Right cardiac atrium (tissue), 5 donors: Measurements from ENCODE around the gene SOX14. TPM values are rescaled to one million over a fixed set of nuclear protein-coding genes. Genes with fewer than 3 reads are reported as not detected.
A peak's percentile ranks its signal among the peaks of the same experiment; 100 is the strongest.

Source experiments
- ATAC-seq, 2 donors: fragments of 200-7000 bp; cut with Tn5 transposase; one replicate each; pipeline versions ENCODE4 v1.8.0 to v1.9.1; 2020; ENCODE audit warnings: moderate library complexity in 2 of 2, mild to moderate bottlenecking in 1 of 2
- DNase-seq, 3 donors: peaks; one replicate each; pipeline ENCODE4 v3.0.0-alpha.2; 2020
- H3K27ac ChIP-seq: one replicate; pipeline ENCODE4 v1.5.1; 2013; ENCODE audit warnings: mild to moderate bottlenecking, low read length, control low read depth, moderate library complexity
- H3K27me3 ChIP-seq: one replicate; pipeline ENCODE4 v1.6.1; 2013; ENCODE audit not compliant: control insufficient read depth, insufficient read depth
- H3K4me1 ChIP-seq: one replicate; pipeline ENCODE4 v1.6.1; 2013; ENCODE audit warnings: low read length; ENCODE audit not compliant: control insufficient read depth, insufficient read depth
- H3K4me3 ChIP-seq: one replicate; pipeline ENCODE4 v1.5.1; 2013; ENCODE audit warnings: low read length, control low read depth
- H3K9me3 ChIP-seq: one replicate; pipeline ENCODE4 v1.6.1; 2013; ENCODE audit warnings: low read length; ENCODE audit not compliant: control insufficient read depth
- WGBS: extraction: QIAGEN DNeasy Blood & Tissue Kit; methylation state at CpG from one replicate; pipeline ENCODE4 v1.1.7; 2013; 5-methylcytosine and 5-hydroxymethylcytosine counted together
- intact Hi-C, 4 donors: fragments of 100-400 bp; cut with DNase I; formaldehyde crosslinking; loops; one replicate each; pipeline versions ENCODE4 v1.11.0 to v1.14.0; 2022 to 2023
- polyA plus RNA-seq: library from polyadenylated mRNA; stranded (reverse); fragments of 200-250 nt; gene quantifications from one replicate; pipeline ENCODE4 v1.2.3, GENCODE V29; 2013
- total RNA-seq, 4 donors: library from RNA; stranded (reverse); fragmentation: NEBNext Ultra II Directional; extraction: Animal tissue kit (Norgen Biotek cat#: 25700); gene quantifications; one replicate each; pipeline ENCODE4 v1.2.1, GENCODE V29; 2021
- donor health status: healthy with polysubstance abuse.
- donor health status: DM: no; HTN: yes; CAD: no.
- donor health status: DM: no; HTN: no; CAD: no.
- donor health status: DM: no; HTN: yes; CAD: no; lungs with severe emphysema.
- donor health status: DM: yes; HTN: yes; CAD: no.

SOX14 gene
- total and polyA plus RNA-seq, 5 donors = not detected

DNA sequence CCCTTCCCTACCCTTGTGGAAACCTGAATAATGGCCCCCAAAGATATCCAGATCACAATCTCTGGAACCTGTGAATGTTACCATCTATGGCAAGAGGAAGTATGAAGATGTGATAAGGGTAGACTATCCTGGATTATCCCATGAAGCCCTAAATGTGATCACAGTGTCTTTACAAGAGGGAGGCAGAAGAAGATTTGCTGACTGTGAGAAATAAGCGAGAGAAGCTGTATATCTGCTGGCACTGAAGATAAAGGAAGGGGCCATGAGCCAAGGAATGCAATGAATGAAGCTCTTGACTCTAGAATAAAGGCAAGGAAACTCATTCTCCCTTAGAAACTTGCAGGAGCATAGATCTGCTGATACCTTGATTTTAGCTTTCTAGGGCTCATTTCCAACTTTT lies 39.1 kb downstream of the SOX14 start:
- DNase-seq (no peak), ATAC-seq (no peak)
- WGBS = 55% methylated on average over 1 of the region's 1 CpG
- H3K9me3 ChIP-seq = no peaks in the 10 kb centered on the region
- intact Hi-C loops = no loop called here
- H3K27me3 ChIP-seq = no peaks in the 10 kb centered on the region
- H3K4me1 ChIP-seq = no peaks in the 10 kb centered on the region
- H3K4me3 ChIP-seq = no peak overlapping the region
- no peak overlapping the region for H3K27ac ChIP-seq

DNA sequence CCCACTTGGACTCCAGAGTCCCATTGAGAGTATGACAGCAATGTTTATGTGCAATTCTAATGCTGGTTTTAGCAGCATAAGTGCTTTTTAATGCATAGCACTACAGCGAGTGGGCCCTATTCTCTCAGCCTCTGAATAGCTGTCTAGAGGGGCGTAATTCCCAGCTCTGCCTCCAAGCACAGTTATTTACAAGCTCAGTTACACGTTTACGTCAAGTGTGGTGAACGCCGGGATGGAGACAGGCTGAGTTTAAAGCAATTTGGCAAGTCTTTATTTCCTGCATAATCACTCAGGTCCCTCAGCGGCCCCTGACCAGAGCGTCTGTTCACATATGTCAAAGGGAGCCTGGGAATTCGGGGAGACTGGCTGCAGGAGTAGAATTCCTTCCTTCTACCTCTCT lies 43.9 kb downstream of the SOX14 start:
- DNase-seq (no peak), ATAC-seq (no peak)
- intact Hi-C loops = no loop called here
- Histone ChIP-seq H3K4me3 (no peak overlapping the region), H3K27ac (no peak overlapping the region), H3K4me1 (no peaks in the 10 kb centered on the region), H3K27me3 (no peaks in the 10 kb centered on the region), H3K9me3 (no peaks in the 10 kb centered on the region)
- 40% methylated on average over 9 of the region's 9 CpGs for WGBS

DNA sequence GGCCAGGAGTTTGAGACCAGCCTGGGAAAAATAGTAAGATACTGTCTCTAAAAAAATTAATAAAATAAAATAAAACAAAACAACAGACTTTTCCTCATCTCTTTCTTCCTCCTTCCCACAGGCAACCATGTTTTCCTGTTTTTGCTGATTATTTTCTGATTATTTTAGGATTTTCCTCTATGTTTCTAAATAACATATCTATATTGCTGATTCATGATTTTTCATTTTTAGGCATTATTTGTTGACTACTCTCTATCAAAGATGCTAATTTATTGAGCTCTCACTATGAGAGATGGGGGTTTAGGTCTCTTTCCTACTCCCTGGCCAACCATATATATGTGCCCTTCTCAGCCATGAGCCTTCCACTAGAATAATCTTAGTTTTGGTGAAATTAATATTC lies 45.4 kb downstream of the SOX14 start:
- H3K27ac ChIP-seq = no peak overlapping the region
- intact Hi-C loops = no loop called here
- DNase-seq (no peak), ATAC-seq (no peak)
- no peaks in the 10 kb centered on the region for H3K4me1 ChIP-seq
- no peaks in the 10 kb centered on the region for H3K27me3 ChIP-seq
- H3K9me3 ChIP-seq = no peaks in the 10 kb centered on the region
- H3K4me3 ChIP-seq = no peak overlapping the region

- ATAC-seq (no peak), DNase-seq (no peak)
- intact Hi-C loops = no loop called here
- Histone ChIP-seq H3K27me3 (no peaks in the 10 kb centered on the region), H3K27ac (no peak overlapping the region), H3K4me3 (no peak overlapping the region), H3K9me3 (no peaks in the 10 kb centered on the region), H3K4me1 (no peaks in the 10 kb centered on the region)
- WGBS = 31% methylated on average over 4 of the region's 4 CpGs
Observed at GRCh38 chr3:137812023-137812422, 47.9 kb downstream of the SOX14 start.

DNA sequence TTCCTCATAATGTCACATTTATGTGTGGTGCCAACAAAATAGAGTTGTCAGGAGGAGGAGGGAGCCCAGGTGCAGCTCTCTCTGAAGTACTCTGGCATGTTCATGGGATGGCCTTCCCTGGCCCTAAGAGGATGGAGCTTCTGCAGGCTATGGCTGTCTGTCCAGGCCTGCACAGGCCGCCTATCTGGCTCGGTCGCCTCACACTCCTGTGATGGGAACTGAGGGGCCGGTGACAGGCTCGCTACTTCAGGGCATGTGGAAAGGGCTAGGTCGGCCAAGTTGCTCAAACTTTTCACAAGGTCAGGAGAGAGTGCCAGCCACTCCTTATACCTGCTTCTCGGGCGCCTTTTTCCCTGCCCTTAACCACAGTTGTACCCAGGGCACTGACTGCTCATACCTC lies 51.1 kb downstream of the SOX14 start:
- no peaks in the 10 kb centered on the region for H3K27me3 ChIP-seq
- intact Hi-C loops = no loop called here

More for the DNA sequence above, 51.1 kb downstream of the SOX14 start:
- H3K4me3 ChIP-seq = no peak overlapping the region
- no peaks in the 10 kb centered on the region for H3K9me3 ChIP-seq
- 85% methylated on average over 8 of the region's 8 CpGs for WGBS
- DNase-seq (no peak), ATAC-seq (peak in 1 of 2 donors; percentile 14)
- H3K27ac ChIP-seq = no peak overlapping the region
- H3K4me1 ChIP-seq = no peaks in the 10 kb centered on the region

Other genes with a start within 250 kb of the SOX14 start
- gene CLDN18, start 245.8 kb downstream of the SOX14 start, total RNA-seq = 1 to 10 TPM in 1 of 4 donors, under 1 TPM in 2, not detected in 1; 0.26 to 1.2 (median 0.37) TPM
- 0.84 TPM for gene CLDN18, start 245.8 kb downstream of the SOX14 start, polyA plus RNA-seq